Endothelial cell (in vitro differentiated cells): ENCODE results near the gene UMOD. TPM values are rescaled to one million over a fixed set of nuclear protein-coding genes. Genes with fewer than 3 reads are reported as not detected.

Experiments
- DNase-seq: peaks from one replicate; pipeline ENCODE4 v3.0.0; 2021; ENCODE audit warnings: low spot score
- H3K27ac Mint-ChIP-seq: one replicate; pipeline ENCODE4 v1.8.0; 2021; ENCODE audit warnings: mixed read lengths, inconsistent platforms; ENCODE audit not compliant: unreplicated experiment
- H3K27me3 Mint-ChIP-seq: one replicate; pipeline ENCODE4 v1.8.0; 2021; ENCODE audit warnings: mild to moderate bottlenecking, moderate library complexity, mixed read lengths, inconsistent platforms; ENCODE audit not compliant: unreplicated experiment
- H3K36me3 Mint-ChIP-seq: one replicate; pipeline ENCODE4 v1.8.0; 2021; ENCODE audit warnings: mild to moderate bottlenecking, low read depth, mixed read lengths, inconsistent platforms; ENCODE audit not compliant: unreplicated experiment
- H3K4me1 Mint-ChIP-seq: one replicate; pipeline ENCODE4 v1.8.0; 2021; ENCODE audit warnings: mild to moderate bottlenecking, mixed read lengths, inconsistent platforms; ENCODE audit not compliant: unreplicated experiment
- H3K4me3 Mint-ChIP-seq: one replicate; pipeline ENCODE4 v1.8.0; 2021; ENCODE audit warnings: mild to moderate bottlenecking, mixed read lengths, inconsistent platforms; ENCODE audit not compliant: unreplicated experiment
- H3K9me3 Mint-ChIP-seq: one replicate; pipeline ENCODE4 v1.8.0; 2021; ENCODE audit warnings: mixed read lengths, inconsistent platforms; ENCODE audit not compliant: unreplicated experiment
- CTCF ChIP-seq: fragments of 200-600 bp; sonication (generic); IDR thresholded peaks from one replicate; pipeline ENCODE4 v1.5.0; 2021; ENCODE audit warnings: antibody characterized with exemption; ENCODE audit not compliant: unreplicated experiment
- total RNA-seq: library from RNA; stranded (reverse); fragmentation: NEBNext Ultra II Directional; extraction: Animal tissue kit (Norgen Biotek cat#: 25700); gene quantifications from one replicate; pipeline ENCODE4 v1.2.1, GENCODE V29; 2021; ENCODE audit not compliant: unreplicated experiment

The UMOD gene
- total RNA-seq, 1 donor from 2014 or later: not detected

GRCh38 chr16:20336955-20337354, 15.6 kb downstream of the UMOD start:
- Mint-ChIP-seq H3K27ac (no peak overlapping the region), H3K9me3 (no peaks in the 10 kb centered on the region), H3K4me3 (no peak overlapping the region), H3K27me3 (peaks cover 6% of the 10 kb centered on the region), H3K4me1 (no peaks in the 10 kb centered on the region), H3K36me3 (no peaks in the 10 kb centered on the region)
- DNase-seq: no peak
- TF ChIP-seq CTCF: no peak

- no peak for TF ChIP-seq CTCF
- no peak for DNase-seq
- peaks cover 3% of the 10 kb centered on the region for H3K27me3 Mint-ChIP-seq
- no peaks in the 10 kb centered on the region for H3K9me3 Mint-ChIP-seq
- H3K36me3 Mint-ChIP-seq: no peaks in the 10 kb centered on the region
- no peak overlapping the region for H3K27ac Mint-ChIP-seq
- no peak overlapping the region for H3K4me3 Mint-ChIP-seq
- no peaks in the 10 kb centered on the region for H3K4me1 Mint-ChIP-seq
Observed at GRCh38 chr16:20334396-20334795, 18.1 kb downstream of the UMOD start.

GRCh38 chr16:20333120-20333519, 19.4 kb downstream of the UMOD start:
- TF ChIP-seq CTCF: no peak
- no peaks in the 10 kb centered on the region for H3K9me3 Mint-ChIP-seq
- H3K36me3 Mint-ChIP-seq: no peaks in the 10 kb centered on the region
- H3K4me3 Mint-ChIP-seq: no peak overlapping the region
- no peak overlapping the region for H3K27ac Mint-ChIP-seq
- no peaks in the 10 kb centered on the region for H3K4me1 Mint-ChIP-seq
- DNase-seq: no peak
- H3K27me3 Mint-ChIP-seq: peaks cover 4% of the 10 kb centered on the region

- peaks cover 4% of the 10 kb centered on the region for H3K27me3 Mint-ChIP-seq
- no peak for DNase-seq
- no peaks in the 10 kb centered on the region for H3K36me3 Mint-ChIP-seq
- H3K27ac Mint-ChIP-seq: no peak overlapping the region
- H3K4me3 Mint-ChIP-seq: no peak overlapping the region
- H3K4me1 Mint-ChIP-seq: no peaks in the 10 kb centered on the region
- no peak for TF ChIP-seq CTCF
- no peaks in the 10 kb centered on the region for H3K9me3 Mint-ChIP-seq
Observed at GRCh38 chr16:20332411-20332810, 20.1 kb downstream of the UMOD start.

GRCh38 chr16:20331635-20332034, 20.9 kb downstream of the UMOD start:
- Mint-ChIP-seq H3K4me1 (no peaks in the 10 kb centered on the region), H3K4me3 (no peak overlapping the region), H3K9me3 (no peaks in the 10 kb centered on the region), H3K27ac (no peak overlapping the region), H3K27me3 (peaks cover 4% of the 10 kb centered on the region), H3K36me3 (no peaks in the 10 kb centered on the region)
- TF ChIP-seq CTCF: no peak
- no peak for DNase-seq
